Activated CD4-positive, alpha-beta T cell treated with anti-CD3 and anti-CD28 coated beads, Interleukin-2, Interleukin-6, amounts not matched to agents 100 ng/mL and 50 ng/mL, durations not matched to agents 16 hours and 8 hours (primary cell): Measurements from ENCODE around the gene KCNC4.
A peak's percentile ranks its signal among the peaks of the same experiment; 100 is the strongest.

Experiments
- DNase-seq: peaks from one replicate; pipeline ENCODE4 v3.0.0-alpha.2; 2020

Gene KCNC4

DNA sequence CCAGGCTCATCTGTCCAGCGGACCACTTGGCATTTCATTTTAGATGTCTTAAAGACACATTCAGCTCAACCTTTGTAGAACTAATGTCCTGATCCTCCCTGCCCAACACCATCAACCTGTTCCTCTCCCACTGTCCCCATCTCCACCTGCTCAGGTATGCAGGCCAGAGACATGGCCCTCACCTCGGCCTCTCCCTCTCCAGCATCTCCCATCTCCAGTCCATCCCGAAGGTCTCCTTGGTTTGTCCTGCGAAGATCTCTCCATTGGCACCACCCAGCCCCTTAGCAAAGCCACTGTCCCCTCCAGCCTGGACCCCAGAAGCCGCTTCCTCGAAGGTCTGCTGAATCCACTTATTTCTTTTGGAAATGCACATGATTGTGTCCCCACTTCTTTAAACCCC is 20.9 kb upstream of the KCNC4 start:
- DNase-seq = no peak

DNA sequence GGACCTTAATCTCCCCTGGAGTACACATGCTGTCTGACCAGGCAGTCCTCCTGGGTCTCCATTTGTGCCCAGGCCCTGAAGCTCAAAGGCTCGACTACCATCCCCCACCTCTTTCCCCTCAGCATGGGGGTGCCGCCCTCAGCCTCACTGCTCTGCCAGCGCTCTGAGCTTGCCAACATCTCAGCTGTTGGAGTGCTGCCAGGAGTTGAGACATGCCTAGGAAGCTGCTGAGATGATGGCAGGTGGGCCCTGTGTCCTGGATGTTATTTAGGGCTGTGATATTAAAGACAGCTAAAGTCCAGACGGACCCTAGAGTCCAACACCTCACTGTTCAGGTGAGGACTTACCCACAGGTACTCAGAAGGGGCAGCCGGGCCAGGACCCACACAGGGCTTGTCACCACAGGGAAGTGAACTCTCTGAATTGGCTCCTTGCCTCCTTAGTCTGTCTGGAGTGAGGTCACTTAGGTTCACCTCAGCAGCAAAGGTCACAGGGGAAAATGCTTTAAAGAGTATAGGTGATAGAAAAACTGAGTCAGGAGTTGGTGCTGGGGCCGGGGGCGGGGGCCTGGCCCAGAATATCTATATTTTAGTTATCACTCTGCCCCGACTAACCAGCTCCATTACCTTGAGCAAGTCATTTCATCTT is 19.7 kb upstream of the KCNC4 start:
- no peak for DNase-seq

DNA sequence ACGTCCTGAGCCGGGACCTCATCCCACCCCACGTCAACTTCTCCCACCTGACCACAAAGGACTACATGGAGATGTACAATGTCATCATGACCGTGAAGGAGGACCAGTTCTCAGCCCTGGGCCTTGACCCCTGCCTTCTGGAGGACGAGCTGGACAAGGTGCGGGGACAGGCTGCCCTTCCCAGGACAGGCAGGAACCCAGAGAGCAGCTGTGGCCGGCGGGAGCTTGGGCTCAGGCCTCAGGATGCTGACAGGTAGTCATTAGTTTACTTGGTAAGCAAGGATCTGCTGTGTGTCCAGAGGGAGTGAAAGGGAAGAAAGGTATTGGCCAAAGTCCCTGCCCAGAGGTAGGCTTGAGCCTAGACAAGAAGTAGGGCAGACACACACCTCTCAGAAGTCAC is 17.6 kb upstream of the KCNC4 start:
- DNase-seq = no peak

DNA sequence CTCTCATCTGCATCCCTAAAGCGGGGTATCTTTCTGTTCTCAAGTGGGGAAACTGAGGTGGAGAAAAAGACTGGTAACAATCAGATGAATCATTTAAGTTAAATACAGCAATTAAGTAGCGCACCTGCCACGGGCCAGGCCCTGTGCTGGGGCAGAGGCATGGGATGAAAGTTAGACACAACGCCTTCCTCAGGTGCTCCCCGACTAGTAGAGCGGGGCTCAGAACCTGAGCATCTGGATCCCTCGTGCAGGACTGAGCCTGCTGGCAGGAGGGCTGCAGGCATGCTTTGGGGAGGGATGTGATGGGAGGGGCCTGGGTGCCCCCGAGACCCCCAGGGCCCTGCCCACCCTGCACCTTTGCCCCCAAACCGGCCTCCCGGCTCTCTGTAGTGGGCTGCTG is 14.9 kb upstream of the KCNC4 start:
- no peak for DNase-seq

DNA sequence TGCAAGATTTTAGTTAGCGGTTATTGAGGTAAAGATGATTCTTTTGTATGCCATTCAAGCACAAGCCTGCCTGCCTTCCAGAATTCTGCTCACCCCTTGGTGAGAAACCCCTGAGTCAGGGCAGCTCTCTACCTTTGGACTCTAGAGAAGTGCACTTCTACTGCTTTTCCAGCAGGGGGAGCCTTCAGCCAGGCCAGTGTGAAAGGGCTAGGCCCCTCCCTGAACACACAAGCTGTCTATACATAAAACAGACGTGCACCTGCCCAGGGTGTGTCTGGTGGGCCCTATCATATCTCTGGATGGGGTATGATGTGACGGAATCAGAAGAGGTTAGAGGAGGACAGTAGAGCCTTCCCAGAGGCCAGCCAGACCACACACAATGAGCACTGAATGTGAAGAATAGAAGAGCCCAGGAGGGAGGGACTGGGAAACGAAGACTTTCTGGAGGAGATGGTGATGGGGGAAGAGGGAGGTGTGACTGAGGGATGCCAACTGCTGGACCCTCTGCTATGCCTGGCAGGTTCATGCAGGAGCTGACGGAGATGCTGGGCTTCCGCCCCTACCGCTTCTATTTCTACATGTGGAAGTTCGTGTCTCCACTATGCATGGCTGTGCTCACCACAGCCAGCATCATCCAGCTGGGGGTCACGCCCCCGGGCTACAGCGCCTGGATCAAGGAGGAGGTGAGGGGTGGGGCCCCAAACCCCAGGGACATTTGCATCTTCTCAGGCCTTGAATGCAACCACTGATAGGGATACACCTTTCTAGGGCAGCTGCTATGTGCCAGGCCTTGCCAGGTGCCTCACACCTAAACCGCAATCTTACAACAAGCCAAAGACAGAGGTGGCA is 13.0 kb upstream of the KCNC4 start:
- peak; percentile 80 for DNase-seq

DNA sequence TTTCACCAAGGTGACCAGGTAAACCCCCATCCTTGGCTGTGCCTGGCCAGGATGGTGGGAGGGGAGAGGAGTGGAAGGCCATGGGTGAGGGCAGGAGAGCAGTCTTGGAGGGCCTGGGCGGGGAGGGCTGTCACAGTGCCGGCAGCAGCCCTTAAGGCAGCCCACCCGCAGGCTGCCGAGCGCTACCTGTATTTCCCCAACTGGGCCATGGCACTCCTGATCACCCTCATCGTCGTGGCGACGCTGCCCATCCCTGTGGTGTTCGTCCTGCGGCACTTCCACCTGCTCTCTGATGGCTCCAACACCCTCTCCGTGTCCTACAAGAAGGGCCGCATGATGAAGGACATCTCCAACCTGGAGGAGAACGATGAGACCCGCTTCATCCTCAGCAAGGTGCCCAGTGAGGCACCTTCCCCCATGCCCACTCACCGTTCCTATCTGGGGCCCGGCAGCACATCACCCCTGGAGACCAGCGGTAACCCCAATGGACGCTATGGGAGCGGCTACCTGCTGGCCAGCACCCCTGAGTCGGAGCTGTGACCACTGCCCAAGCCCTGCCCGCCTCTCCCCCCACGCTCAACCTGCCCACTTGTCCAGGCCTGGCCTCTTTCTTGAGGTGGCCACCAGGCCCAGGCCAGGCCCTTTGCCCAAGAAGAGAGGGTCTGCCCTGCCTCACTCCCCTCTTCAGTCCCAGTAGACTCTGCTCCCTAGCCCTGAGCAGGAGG is 12.0 kb upstream of the KCNC4 start:
- DNase-seq = no peak

DNA sequence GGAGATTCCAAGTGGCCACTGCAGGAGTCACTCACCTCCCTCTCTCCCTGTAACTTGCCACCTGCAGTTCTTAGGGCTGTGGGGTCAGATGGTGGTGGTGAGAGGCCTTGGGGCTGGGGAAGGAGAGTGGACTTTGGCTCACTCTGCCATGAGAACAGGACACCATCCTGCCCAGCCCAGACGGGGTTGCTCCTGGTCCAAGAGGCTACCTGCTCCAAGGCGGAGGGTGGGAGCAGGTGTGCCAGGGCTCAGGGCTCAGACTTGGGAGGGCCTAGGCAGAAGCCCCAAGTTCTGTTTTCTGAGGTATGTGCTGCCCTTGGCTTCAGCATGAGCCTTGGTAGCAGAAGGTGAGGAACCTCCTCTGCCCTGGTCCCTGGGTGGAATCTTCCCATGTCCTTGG is 11.4 kb upstream of the KCNC4 start:
- no peak for DNase-seq

DNA sequence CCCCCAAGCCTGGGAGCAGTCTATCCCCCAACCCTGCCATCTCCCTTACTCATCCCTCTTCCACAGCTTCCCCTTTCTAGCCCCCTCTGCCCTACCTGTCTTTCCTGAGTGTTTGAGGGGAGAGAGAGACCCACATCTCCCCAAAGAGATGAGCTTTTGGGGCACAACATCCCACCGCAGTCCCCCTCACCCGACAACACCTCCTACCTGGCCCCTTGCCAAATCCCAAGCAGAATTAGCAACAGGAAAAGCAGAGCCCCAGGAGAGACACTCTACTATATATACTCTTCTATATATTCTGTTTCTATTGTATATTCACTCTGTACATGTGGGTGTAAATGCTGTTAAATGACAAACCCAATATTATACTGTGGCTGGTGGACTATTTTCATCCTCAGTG is 9.9 kb upstream of the KCNC4 start:
- no peak for DNase-seq

DNA sequence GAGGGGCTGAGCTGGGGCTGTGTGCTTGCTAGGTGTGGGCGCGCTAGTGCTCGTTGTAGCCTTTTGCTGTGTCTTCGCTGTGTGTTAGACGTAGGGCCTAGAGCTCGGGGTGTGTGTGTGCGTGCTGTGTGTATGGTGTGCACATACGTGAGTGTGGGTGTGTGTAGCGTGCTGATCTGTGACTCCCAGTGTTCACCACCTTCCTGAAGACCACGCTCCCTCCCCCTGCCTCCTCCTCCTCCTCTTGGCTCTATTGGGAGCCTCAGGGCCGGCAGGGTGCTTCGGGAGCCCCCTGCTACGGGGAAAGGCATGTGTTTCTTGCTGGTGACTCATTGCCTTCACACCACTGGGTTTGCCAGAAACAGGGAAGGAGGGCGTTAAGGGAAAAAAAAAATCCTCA is 9.4 kb upstream of the KCNC4 start:
- no peak for DNase-seq

DNA sequence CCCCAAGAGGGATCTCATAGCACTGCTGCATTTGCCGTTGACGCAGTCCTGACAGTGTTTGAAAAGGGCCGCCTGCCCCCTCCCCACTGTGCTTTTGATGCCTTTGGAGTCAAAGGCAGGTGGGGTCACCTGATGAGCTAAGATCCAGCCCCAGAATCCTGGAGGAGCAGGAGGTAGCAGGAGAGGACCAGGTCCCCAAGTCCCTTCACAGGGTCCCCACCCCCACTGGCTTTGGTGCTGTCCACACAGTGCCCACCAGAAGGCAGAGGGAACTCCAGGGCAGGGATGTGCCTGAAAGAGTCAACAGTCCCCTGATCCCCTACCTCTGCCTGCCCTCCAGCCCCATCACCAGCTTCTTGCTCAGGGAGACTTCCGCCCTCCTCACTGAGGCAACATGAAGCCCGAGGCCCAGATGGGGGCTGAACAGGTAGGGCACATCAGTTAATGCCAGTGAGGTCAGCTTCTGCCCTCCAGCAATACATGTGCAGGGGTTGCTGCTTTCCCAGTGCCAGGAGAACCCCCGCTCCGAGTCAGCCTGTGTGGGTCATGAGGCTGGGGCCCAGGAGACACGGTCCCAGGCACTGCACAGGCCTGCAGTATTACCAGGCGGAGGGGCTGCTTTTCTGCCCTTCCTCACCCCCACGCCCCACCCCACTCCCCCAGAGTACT is 8.8 kb upstream of the KCNC4 start:
- no peak for DNase-seq

DNA sequence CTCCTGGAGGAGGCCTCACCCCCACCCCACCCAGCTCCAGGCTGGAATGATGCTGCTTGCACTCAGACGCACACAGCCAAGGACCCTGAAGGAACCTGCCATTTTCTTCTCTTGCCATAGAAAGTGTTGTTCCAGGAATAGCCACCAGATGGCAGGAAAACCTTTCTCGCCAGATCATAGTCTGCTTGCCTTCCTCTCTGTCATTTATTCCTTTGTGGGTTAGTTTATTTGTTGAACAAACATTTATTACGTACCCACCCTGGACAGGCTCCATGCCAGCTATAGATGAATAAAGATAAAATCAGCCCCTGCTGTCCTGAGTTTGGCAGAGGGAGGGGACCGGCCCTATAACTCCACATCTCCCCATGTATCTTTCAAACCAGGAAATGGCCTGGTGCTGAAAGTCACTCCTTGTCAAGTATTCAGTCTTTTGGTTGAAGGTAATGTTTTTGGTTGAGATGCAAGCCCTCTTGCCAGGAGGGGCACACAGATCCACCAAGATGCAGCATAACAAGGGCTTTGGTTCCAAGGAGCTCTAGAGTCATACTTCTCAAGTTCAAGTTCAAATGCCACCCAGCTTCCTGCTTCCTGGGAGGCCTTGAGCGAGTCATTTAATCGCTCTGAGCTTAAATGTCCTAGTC is 7.0 kb upstream of the KCNC4 start:
- peak; percentile 86 for DNase-seq

DNA sequence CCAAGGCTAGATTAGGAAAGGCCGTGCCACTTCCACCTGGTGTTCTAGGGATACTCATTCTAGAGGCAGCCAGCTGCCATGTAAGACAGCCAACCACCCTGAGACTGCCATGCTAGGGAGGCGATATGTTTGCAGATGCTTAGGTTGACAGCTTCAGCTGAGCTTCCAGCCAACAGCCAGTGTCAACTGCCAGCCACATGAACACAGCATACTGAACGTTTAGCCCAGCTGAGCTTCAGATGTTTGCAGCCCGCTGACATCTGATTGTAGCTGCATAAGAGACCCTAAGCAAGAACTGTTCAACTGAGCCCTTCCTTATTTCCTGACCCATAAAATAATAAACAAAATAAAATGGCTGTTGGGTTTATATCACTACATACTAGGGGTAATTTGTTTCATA is 5.0 kb upstream of the KCNC4 start:
- DNase-seq = no peak

DNA sequence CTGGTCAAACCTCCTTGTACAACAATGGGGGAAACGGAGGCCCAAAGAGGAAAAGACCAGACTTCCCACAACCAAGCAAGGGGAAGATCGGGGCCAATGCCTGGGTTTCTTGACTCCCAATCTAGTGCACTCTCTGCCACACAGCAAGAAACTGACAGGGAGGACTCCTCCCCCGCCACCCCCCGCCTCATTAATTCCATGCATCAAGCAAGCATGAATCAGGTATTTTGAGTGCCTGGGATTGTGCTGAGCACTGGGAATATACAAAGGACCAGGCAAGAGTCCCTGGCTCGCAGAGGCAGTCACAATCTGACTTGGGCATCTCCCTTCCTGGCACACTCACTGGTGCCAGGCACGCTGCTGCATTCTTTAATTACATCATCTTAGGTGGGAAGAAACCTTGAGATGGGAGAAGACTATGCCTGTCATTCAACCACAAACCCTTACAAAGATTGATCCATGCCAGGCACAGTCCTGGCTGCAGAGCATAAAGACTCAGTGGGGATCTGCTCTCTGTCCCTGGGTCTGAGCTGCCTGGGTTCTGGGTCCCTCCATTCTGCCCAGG is 4.4 kb upstream of the KCNC4 start:
- DNase-seq = no peak

DNA sequence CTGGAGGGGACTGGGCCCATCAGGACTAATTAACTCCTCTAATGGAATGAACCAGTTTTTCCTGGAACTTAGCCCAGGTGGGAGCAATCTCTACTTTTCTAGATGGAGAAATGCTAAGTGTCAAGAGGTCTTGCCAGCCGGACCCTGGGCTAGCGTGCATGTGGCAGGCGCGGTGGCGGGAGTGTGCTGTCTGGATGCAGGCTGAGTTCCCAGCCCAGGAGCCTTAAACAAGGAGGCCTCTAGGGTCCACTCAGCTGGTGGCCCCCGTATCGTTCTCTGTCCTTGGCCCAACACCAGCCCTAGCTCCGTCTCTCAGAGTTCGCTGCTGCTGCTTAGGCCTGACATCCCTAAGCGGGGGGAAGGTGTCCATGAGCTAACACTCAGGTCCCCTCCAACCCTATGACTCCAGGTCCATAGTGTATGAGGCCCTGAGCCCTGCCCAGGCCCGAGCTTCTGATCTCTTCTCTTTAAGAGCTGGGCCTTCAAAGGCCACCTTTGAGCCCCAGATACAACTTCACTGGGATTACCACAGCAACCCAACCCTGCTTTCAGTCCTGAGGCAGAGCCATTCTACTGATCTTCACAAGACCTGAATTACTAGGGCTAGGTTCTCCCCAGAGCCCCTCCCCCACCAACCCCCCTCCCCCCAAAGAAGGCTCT is 3.7 kb upstream of the KCNC4 start:
- DNase-seq = no peak

DNA sequence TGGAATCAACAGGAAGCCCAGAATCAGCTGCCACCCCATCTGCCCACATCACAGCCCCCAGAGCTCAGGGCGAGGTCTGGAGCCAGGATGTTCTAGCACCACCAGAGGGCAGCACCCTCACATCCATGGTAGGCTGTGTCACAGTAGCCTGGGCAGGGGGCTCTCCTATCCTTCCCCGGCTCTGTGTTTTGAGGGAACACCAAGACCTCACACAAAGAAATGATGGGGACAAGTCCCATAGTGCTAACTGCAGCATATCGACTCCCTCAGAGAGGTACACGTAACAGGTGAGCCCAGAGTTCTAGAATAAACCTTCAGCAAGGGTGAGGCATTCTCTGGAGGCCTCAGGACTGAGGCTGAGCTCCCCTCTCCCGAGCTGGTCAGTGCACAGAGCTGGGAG is 2.3 kb upstream of the KCNC4 start:
- peak; percentile 79 for DNase-seq

DNA sequence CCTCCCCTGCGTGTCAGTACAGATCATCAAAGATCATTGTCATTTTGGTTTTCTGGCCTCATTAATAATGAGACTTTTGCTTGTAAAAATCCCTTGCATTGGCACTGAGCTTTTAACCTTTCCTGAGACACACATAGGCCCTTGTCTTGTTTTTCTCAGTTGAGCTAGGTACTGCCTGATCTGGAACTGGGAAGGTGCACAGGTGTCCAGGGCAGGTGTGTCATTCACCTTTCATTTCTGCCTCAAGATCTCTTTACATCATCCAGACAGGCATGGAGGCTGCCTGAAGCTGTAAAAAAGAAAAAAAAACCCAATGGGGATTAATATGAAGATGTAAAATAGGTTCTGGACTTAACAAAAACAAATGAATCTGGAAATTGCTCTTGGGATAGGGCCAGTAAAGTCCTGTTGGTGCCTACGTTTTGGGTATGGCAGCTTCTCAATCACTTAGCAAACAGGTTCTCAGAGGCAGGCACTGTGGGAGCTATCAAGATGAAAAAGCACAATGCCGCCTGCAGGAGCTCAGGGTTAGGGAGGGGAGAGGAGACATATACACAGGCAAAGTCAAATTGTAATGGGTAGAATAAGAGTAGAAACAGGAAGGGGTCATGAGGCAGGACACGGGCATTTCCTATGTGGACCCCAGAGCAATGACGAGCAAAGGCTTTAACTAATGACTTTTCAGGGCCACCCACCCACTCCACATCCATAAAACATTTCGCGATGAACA is 1.0 kb upstream of the KCNC4 start:
- no peak for DNase-seq

DNA sequence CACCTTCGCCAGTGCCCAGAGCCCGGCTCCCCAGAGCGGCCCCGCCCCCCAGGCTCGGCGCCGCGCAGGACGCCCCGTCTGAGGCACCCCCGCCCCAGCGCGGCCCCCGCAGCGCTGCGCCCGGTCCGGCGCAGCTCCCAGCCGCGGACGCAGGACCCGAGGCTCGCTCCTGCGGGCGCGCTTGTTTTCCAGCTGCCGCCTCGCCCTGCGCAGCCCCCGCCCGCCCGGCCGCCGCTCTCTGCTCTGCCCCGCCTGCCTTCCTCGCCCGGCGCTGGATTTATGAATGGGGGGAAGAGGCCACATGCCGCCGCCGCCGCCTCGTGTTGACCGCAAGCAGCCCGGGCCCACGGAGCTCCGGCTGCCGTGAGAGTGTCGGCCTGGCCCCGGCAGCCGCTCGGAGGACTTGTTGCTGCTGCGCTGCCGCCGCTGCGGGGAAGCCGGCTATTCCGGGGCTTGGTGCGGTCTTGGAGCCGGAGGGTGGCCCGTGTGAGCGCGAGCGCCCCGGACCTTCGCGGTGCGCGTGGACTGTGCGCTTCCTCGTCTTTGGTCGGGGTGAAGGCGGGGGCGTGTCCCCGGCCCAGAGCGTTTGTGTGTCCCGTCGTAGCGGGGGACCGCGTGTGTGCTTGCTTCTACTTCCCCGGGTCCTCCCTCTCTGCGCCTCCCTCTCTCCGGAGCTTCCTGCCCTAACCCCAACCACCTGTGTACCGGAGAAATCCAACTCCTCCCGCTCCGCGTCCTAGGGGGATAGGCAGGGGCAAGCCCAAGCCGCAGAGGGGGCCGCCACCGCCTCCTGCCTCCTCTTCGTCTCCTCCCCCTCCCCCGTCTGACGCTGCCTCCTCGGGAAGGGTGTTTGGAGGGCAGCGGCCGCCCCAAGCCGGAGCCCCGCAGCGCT is 736 bp downstream of the KCNC4 start:
- DNase-seq = peak; percentile 70

DNA sequence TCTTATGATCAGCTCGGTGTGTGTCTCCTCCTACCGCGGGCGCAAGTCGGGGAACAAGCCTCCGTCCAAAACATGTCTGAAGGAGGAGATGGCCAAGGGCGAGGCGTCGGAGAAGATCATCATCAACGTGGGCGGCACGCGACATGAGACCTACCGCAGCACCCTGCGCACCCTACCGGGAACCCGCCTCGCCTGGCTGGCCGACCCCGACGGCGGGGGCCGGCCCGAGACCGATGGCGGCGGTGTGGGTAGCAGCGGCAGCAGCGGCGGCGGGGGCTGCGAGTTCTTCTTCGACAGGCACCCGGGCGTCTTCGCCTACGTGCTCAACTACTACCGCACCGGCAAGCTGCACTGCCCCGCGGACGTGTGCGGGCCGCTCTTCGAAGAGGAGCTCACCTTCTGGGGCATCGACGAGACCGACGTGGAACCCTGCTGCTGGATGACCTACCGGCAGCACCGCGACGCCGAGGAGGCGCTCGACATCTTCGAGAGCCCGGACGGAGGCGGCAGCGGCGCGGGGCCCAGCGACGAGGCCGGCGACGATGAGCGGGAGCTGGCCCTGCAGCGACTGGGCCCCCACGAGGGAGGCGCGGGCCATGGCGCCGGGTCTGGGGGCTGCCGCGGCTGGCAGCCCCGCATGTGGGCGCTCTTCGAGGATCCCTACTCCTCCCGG is 1.5 kb downstream of the KCNC4 start:
- DNase-seq = no peak
